ENCODE data around the gene C1QTNF3.

DNA sequence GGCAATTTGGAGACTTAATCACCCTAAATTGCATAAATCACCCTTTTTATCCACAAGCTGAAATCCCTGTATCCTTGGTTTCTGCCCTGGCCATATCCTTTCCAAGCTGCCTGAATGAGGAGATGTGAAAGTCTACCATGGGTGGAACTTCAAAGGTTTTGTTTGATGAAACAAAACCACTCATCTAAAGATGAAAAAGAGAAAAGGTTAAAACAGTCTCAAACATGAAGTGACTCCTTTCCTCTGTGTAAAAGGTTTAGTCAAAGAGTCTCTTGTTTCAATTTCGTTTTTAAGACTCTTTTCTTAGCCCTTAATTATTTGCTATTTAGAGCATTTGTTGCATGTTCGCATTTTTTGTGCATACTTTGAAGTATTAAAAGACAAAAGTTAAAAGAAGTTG lies 69.7 kb downstream of the C1QTNF3 start:
- TF ChIP-seq, protein P1, sequence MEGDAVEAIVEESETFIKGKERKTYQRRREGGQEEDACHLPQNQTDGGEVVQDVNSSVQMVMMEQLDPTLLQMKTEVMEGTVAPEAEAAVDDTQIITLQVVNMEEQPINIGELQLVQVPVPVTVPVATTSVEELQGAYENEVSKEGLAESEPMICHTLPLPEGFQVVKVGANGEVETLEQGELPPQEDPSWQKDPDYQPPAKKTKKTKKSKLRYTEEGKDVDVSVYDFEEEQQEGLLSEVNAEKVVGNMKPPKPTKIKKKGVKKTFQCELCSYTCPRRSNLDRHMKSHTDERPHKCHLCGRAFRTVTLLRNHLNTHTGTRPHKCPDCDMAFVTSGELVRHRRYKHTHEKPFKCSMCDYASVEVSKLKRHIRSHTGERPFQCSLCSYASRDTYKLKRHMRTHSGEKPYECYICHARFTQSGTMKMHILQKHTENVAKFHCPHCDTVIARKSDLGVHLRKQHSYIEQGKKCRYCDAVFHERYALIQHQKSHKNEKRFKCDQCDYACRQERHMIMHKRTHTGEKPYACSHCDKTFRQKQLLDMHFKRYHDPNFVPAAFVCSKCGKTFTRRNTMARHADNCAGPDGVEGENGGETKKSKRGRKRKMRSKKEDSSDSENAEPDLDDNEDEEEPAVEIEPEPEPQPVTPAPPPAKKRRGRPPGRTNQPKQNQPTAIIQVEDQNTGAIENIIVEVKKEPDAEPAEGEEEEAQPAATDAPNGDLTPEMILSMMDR (conservative IDR thresholded peaks at IDR 0.05; ENCODE audit: low read depth in 2 of 2) = no peak
- TF ChIP-seq EZH2 (IDR thresholded peaks at IDR 0.05; ENCODE audit: low read depth, unreplicated experiment) = no peak
- no peak for TF ChIP-seq POLR2AphosphoS5 (IDR thresholded peaks at IDR 0.05; ENCODE audit: low read depth)
- TF ChIP-seq ZNF331 (CRISPR knock-in tag; IDR thresholded peaks at IDR 0.05; ENCODE audit: low read depth) = no peak
- no peak for TF ChIP-seq CREB1 (CRISPR knock-in tag; IDR thresholded peaks at IDR 0.05; ENCODE audit: low read depth)

Measured in GM23338 (cell line).